ENCODE data around the gene MACIR.

The MACIR gene

DNA sequence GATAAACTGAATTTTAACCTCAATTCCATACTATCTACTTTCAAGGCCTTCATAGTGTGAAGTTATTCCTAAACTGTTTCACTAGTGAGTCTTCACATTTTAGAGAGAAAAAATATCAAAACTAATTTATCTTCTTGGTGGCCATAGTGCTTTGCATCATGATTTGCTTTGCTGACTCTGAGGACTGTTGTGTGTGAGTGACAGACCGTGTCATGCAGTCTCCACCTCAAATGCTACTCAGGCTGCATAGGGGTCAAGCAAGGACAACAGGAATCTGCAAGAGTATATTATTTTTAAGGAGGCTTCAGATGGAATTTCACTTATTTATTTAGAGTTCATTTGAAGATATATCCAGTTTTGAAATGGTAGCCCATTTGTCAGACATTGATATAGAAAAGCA is 34.5 kb downstream of the MACIR start:
- TF ChIP-seq MYC (IDR thresholded peaks at IDR 0.05; ENCODE audit: low read depth, low read length) (no peak), POLR2A (IDR thresholded peaks at IDR 0.05; ENCODE audit: extremely low read depth, insufficient read length) (no peak)
- TF ChIP-seq, protein P1, sequence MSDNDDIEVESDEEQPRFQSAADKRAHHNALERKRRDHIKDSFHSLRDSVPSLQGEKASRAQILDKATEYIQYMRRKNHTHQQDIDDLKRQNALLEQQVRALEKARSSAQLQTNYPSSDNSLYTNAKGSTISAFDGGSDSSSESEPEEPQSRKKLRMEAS (IDR thresholded peaks at IDR 0.05; ENCODE audit: low read depth, low read length) = no peak
- TF ChIP-seq, protein P2, sequence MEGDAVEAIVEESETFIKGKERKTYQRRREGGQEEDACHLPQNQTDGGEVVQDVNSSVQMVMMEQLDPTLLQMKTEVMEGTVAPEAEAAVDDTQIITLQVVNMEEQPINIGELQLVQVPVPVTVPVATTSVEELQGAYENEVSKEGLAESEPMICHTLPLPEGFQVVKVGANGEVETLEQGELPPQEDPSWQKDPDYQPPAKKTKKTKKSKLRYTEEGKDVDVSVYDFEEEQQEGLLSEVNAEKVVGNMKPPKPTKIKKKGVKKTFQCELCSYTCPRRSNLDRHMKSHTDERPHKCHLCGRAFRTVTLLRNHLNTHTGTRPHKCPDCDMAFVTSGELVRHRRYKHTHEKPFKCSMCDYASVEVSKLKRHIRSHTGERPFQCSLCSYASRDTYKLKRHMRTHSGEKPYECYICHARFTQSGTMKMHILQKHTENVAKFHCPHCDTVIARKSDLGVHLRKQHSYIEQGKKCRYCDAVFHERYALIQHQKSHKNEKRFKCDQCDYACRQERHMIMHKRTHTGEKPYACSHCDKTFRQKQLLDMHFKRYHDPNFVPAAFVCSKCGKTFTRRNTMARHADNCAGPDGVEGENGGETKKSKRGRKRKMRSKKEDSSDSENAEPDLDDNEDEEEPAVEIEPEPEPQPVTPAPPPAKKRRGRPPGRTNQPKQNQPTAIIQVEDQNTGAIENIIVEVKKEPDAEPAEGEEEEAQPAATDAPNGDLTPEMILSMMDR (IDR thresholded peaks at IDR 0.05; ENCODE audit: low read depth, low read length) = no peak
- H3K4me3 ChIP-seq (ENCODE audit: low read depth, low read length) = no peak overlapping the region
- DNase-seq (ENCODE audit: low read depth) = no peak

DNA sequence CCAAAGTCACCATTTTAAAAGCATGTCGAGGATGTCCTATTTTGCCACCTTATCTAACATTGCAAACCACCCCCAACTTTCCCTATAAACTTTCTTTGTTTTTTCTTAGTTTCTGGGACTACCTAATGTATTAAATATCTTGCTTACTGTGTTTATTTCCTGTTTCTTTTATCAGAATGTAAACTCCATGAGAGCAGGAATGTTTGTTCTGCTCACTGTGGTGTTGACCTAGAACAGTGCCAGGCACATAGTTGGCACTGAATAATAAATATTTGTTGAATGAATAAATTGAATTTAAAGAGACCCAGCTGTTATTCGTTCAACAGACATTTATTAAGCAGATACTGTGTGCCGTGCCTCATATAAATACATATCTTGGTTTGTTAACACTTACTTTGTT is 35.2 kb downstream of the MACIR start:
- TF ChIP-seq MYC (IDR thresholded peaks at IDR 0.05; ENCODE audit: low read depth, low read length) (no peak), POLR2A (IDR thresholded peaks at IDR 0.05; ENCODE audit: extremely low read depth, insufficient read length) (no peak)
- TF ChIP-seq, protein P2 (IDR thresholded peaks at IDR 0.05; ENCODE audit: low read depth, low read length) = no peak
- TF ChIP-seq, protein P1 (IDR thresholded peaks at IDR 0.05; ENCODE audit: low read depth, low read length) = no peak
- H3K4me3 ChIP-seq (ENCODE audit: low read depth, low read length) = no peak overlapping the region
- no peak for DNase-seq (ENCODE audit: low read depth)

DNA sequence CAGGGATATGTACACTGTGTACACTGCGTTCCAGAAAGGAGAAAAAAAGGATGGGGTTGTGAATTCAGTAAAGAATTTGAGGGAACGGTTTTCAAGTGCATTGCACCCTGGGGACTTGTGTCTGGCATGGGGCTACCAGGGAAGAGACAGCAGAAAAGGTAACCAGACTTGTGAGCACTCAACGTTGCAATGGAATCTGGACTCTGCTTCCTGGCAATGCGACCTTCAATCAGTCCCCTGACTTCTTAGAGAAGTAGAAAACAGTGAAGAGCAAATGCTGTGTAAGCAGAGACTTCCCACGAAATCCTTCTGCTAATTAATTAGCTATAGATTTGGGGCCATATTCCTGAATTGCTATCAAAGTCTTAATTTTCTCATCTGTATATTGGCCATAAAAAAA is 36.3 kb downstream of the MACIR start:
- TF ChIP-seq POLR2A (IDR thresholded peaks at IDR 0.05; ENCODE audit: extremely low read depth, insufficient read length) (no peak), MYC (IDR thresholded peaks at IDR 0.05; ENCODE audit: low read depth, low read length) (no peak)
- TF ChIP-seq, protein P1 (IDR thresholded peaks at IDR 0.05; ENCODE audit: low read depth, low read length) = no peak
- TF ChIP-seq, protein P2 (IDR thresholded peaks at IDR 0.05; ENCODE audit: low read depth, low read length) = no peak
- no peak for DNase-seq (ENCODE audit: low read depth)
- no peak overlapping the region for H3K4me3 ChIP-seq (ENCODE audit: low read depth, low read length)

DNA sequence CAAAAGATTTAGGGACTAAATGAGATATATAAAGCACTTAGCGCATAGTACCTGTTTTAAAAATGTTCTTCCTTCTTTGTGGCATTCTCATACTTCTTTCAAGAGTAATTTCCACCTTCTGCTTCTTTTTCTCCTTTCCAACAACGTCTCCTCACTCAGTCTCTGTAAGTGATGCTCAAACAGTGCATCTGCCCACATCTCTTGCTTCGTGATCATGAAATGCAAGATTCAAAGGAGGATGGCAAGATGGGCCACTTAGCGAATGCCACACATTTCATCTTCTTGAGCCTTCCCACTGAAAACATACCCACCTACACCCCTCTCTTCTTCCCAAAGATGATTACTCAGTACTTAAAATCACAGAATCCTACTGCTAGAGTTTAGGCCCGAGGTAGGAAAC is 36.9 kb downstream of the MACIR start:
- H3K4me3 ChIP-seq (ENCODE audit: low read depth, low read length) = no peak overlapping the region
- TF ChIP-seq, protein P1 (IDR thresholded peaks at IDR 0.05; ENCODE audit: low read depth, low read length) = no peak
- TF ChIP-seq MYC (IDR thresholded peaks at IDR 0.05; ENCODE audit: low read depth, low read length) = no peak
- TF ChIP-seq, protein P2 (IDR thresholded peaks at IDR 0.05; ENCODE audit: low read depth, low read length) = no peak
- TF ChIP-seq POLR2A (IDR thresholded peaks at IDR 0.05; ENCODE audit: extremely low read depth, insufficient read length) = no peak
- no peak for DNase-seq (ENCODE audit: low read depth)

DNA sequence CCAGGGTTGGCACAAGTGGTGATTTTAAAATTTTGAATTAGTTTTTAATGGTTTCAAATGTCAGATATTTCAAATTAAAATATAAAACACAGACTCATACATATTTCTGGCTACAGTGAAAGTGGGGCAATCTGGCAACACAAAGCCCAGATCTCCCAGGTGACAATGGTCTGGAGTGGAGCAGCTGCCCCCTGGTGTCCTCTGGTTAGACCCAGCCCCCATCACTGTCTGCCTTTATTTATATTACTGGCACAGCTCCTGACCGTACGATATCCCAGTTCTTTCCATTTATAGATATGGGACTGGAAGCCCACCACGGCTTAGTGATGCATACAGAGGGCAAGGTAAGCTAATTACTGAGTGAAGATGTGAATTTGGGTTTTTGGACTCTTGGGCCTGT is 37.3 kb downstream of the MACIR start:
- TF ChIP-seq MYC (IDR thresholded peaks at IDR 0.05; ENCODE audit: low read depth, low read length) (no peak), POLR2A (IDR thresholded peaks at IDR 0.05; ENCODE audit: extremely low read depth, insufficient read length) (no peak)
- TF ChIP-seq, protein P2 (IDR thresholded peaks at IDR 0.05; ENCODE audit: low read depth, low read length) = no peak
- TF ChIP-seq, protein P1 (IDR thresholded peaks at IDR 0.05; ENCODE audit: low read depth, low read length) = no peak
- no peak for DNase-seq (ENCODE audit: low read depth)

DNA sequence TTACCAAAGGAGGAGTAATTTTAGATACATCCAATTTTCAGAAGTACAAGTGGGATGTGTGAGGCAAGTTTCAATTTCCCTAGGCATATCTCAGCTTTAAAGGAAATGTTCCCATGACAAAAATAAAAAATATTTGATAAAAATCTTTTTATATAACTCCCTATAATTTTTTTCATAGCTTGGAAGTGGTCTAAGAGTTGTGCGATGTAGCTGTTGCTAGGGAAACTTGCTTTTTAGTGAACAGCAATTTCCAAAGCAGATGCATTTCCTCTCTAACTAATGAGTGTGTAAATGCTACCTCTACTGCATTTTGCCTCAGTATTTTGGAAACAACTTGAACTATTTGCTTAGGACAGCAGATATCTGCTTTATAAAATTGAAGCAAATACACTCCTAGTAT is 39.6 kb downstream of the MACIR start:
- TF ChIP-seq MYC (IDR thresholded peaks at IDR 0.05; ENCODE audit: low read depth, low read length) (no peak), POLR2A (IDR thresholded peaks at IDR 0.05; ENCODE audit: extremely low read depth, insufficient read length) (no peak)
- TF ChIP-seq, protein P1 (IDR thresholded peaks at IDR 0.05; ENCODE audit: low read depth, low read length) = no peak
- TF ChIP-seq, protein P2 (IDR thresholded peaks at IDR 0.05; ENCODE audit: low read depth, low read length) = no peak
- no peak for DNase-seq (ENCODE audit: low read depth)

More for the DNA sequence above, 37.3 kb downstream of the MACIR start:
- H3K4me3 ChIP-seq (ENCODE audit: low read depth, low read length) = no peak overlapping the region

More for the DNA sequence above, 39.6 kb downstream of the MACIR start:
- H3K4me3 ChIP-seq (ENCODE audit: low read depth, low read length) = no peak overlapping the region

All from NB4 (cell line).